Activated naive CD8-positive, alpha-beta T cell treated with anti-CD3 and anti-CD28 coated beads for 36 hours (primary cell): ENCODE measurements around the gene NOL9. TPM values are rescaled to one million over a fixed set of nuclear protein-coding genes. Genes with fewer than 3 reads are reported as not detected.
"Not testable (repeated sequence)": the region's sequence is repeated elsewhere in the genome, so short reads cannot be mapped to it uniquely, and the experiment has no call there.

Source experiments
- DNase-seq: peaks from one replicate; pipeline ENCODE4 v3.0.0; 2021
- H3K27ac Mint-ChIP-seq: one replicate; pipeline ENCODE4 v1.8.0; 2022; ENCODE audit warnings: mild to moderate bottlenecking, moderate library complexity, mixed read lengths
- H3K27me3 Mint-ChIP-seq: one replicate; pipeline ENCODE4 v1.8.0; 2022; ENCODE audit warnings: mild to moderate bottlenecking, mixed read lengths
- H3K36me3 Mint-ChIP-seq: one replicate; pipeline ENCODE4 v1.8.0; 2021; ENCODE audit warnings: mild to moderate bottlenecking, mixed read lengths
- H3K4me1 Mint-ChIP-seq: one replicate; pipeline ENCODE4 v1.8.0; 2021; ENCODE audit warnings: mixed read lengths
- H3K4me3 Mint-ChIP-seq: one replicate; pipeline ENCODE4 v1.8.0; 2022; ENCODE audit warnings: mild to moderate bottlenecking, moderate library complexity, mixed read lengths
- H3K9me3 Mint-ChIP-seq: one replicate; pipeline ENCODE4 v1.8.0; 2022; ENCODE audit warnings: mixed read lengths
- total RNA-seq, 2 experiments: library from RNA; stranded (reverse); gene quantifications; one replicate each; pipeline ENCODE4 v1.2.3, GENCODE V29; 2021

The NOL9 gene
- total RNA-seq, 2 experiments from 2014 or later: 54.1 to 55.1 TPM

GRCh38 chr1:6570100-6570499 lies 15.8 kb upstream of the NOL9 start:
- DNase-seq: no peak
- Mint-ChIP-seq H3K27me3 (peaks cover 3% of the 10 kb centered on the region), H3K36me3 (no peaks in the 10 kb centered on the region), H3K27ac (no peak overlapping the region), H3K4me3 (no peak overlapping the region), H3K4me1 (peaks cover 2% of the 10 kb centered on the region), H3K9me3 (no peaks in the 10 kb centered on the region)

GRCh38 chr1:6569033-6569432 lies 14.7 kb upstream of the NOL9 start:
- no peaks in the 10 kb centered on the region for H3K36me3 Mint-ChIP-seq
- no peak overlapping the region for H3K27ac Mint-ChIP-seq
- no peak for DNase-seq
- H3K27me3 Mint-ChIP-seq: peaks cover 3% of the 10 kb centered on the region
- H3K4me3 Mint-ChIP-seq: no peak overlapping the region
- H3K4me1 Mint-ChIP-seq: peaks cover 2% of the 10 kb centered on the region
- H3K9me3 Mint-ChIP-seq: no peaks in the 10 kb centered on the region

GRCh38 chr1:6560267-6560666 lies 6.0 kb upstream of the NOL9 start:
- Mint-ChIP-seq H3K27me3 (no peaks in the 10 kb centered on the region), H3K4me1 (no peaks in the 10 kb centered on the region), H3K36me3 (no peaks in the 10 kb centered on the region), H3K27ac (no peak overlapping the region), H3K4me3 (no peak overlapping the region), H3K9me3 (no peaks in the 10 kb centered on the region)
- DNase-seq: no peak

- not testable (repeated sequence) for DNase-seq, H3K27ac Mint-ChIP-seq, H3K4me3 Mint-ChIP-seq, H3K4me1 Mint-ChIP-seq, H3K27me3 Mint-ChIP-seq, H3K36me3 Mint-ChIP-seq, H3K9me3 Mint-ChIP-seq
Measured at GRCh38 chr1:6559161-6559560, 4.8 kb upstream of the NOL9 start.

GRCh38 chr1:6557597-6557996 lies 3.3 kb upstream of the NOL9 start:
- H3K9me3 Mint-ChIP-seq: no peaks in the 10 kb centered on the region
- H3K27me3 Mint-ChIP-seq: no peaks in the 10 kb centered on the region
- H3K27ac Mint-ChIP-seq: no peak overlapping the region
- H3K4me1 Mint-ChIP-seq: peaks cover 11% of the 10 kb centered on the region
- peaks cover 4% of the 10 kb centered on the region for H3K36me3 Mint-ChIP-seq
- H3K4me3 Mint-ChIP-seq: no peak overlapping the region
- no peak for DNase-seq

GRCh38 chr1:6554907-6555778 lies 830 bp upstream of the NOL9 start, which contains the start of gene TAS1R1:
TSS of gene TAS1R1 (plus strand) at chr1:6555307. CDS start at chr1:6555374, 67 bp downstream.
- H3K27me3 Mint-ChIP-seq: no peaks in the 10 kb centered on the region
- H3K36me3 Mint-ChIP-seq: peaks cover 4% of the 10 kb centered on the region
- no peak for DNase-seq
- H3K9me3 Mint-ChIP-seq: no peaks in the 10 kb centered on the region
- H3K4me1 Mint-ChIP-seq: peaks cover 15% of the 10 kb centered on the region
- peak within 1 kb of the TSS; percentile 87 for H3K4me3 Mint-ChIP-seq
- H3K27ac Mint-ChIP-seq: no peak within 1 kb of the TSS

GRCh38 chr1:6547301-6547700 lies 7.0 kb downstream of the NOL9 start:
- peaks cover 38% of the 10 kb centered on the region for H3K36me3 Mint-ChIP-seq

GRCh38 chr1:6546326-6546725 lies 8.0 kb downstream of the NOL9 start:
- no peak for DNase-seq
- Mint-ChIP-seq H3K9me3 (no peaks in the 10 kb centered on the region), H3K4me3 (peak overlapping the region; percentile 6), H3K27ac (peak overlapping the region; percentile 64), H3K27me3 (no peaks in the 10 kb centered on the region), H3K36me3 (peaks cover 38% of the 10 kb centered on the region), H3K4me1 (peaks cover 30% of the 10 kb centered on the region)

More at GRCh38 chr1:6547301-6547700, 7.0 kb downstream of the NOL9 start:
- Mint-ChIP-seq H3K4me1 (peaks cover 33% of the 10 kb centered on the region), H3K27me3 (no peaks in the 10 kb centered on the region), H3K9me3 (no peaks in the 10 kb centered on the region), H3K4me3 (no peak overlapping the region), H3K27ac (peak overlapping the region; percentile 64)
- DNase-seq: no peak

- H3K9me3 Mint-ChIP-seq: no peaks in the 10 kb centered on the region
- peaks cover 38% of the 10 kb centered on the region for H3K36me3 Mint-ChIP-seq
- no peak overlapping the region for H3K4me3 Mint-ChIP-seq
- DNase-seq: no peak
- no peaks in the 10 kb centered on the region for H3K27me3 Mint-ChIP-seq
- H3K27ac Mint-ChIP-seq: peak overlapping the region; percentile 75
- peaks cover 30% of the 10 kb centered on the region for H3K4me1 Mint-ChIP-seq
Measured at GRCh38 chr1:6545276-6546112, 8.8 kb downstream of the NOL9 start.

- Mint-ChIP-seq H3K36me3 (peaks cover 38% of the 10 kb centered on the region), H3K4me3 (no peak overlapping the region)
Measured at GRCh38 chr1:6544831-6545230, 9.5 kb downstream of the NOL9 start.

GRCh38 chr1:6538956-6539355 lies 15.4 kb downstream of the NOL9 start:
- no peak for DNase-seq
- H3K36me3 Mint-ChIP-seq: peaks cover 8% of the 10 kb centered on the region
- H3K27ac Mint-ChIP-seq: no peak overlapping the region
- H3K27me3 Mint-ChIP-seq: no peaks in the 10 kb centered on the region
- no peaks in the 10 kb centered on the region for H3K4me1 Mint-ChIP-seq
- no peak overlapping the region for H3K4me3 Mint-ChIP-seq
- H3K9me3 Mint-ChIP-seq: no peaks in the 10 kb centered on the region

More at GRCh38 chr1:6544831-6545230, 9.5 kb downstream of the NOL9 start:
- no peaks in the 10 kb centered on the region for H3K9me3 Mint-ChIP-seq
- no peak for DNase-seq
- H3K4me1 Mint-ChIP-seq: peaks cover 30% of the 10 kb centered on the region
- H3K27ac Mint-ChIP-seq: peak overlapping the region; percentile 75
- no peaks in the 10 kb centered on the region for H3K27me3 Mint-ChIP-seq

- Mint-ChIP-seq H3K27me3 (no peaks in the 10 kb centered on the region), H3K9me3 (no peaks in the 10 kb centered on the region), H3K27ac (no peak overlapping the region), H3K4me1 (no peaks in the 10 kb centered on the region), H3K36me3 (peaks cover 12% of the 10 kb centered on the region), H3K4me3 (no peak overlapping the region)
- DNase-seq: no peak
Measured at GRCh38 chr1:6536291-6536690, 18.0 kb downstream of the NOL9 start.

- H3K27ac Mint-ChIP-seq: no peak overlapping the region
- H3K36me3 Mint-ChIP-seq: peaks cover 15% of the 10 kb centered on the region
- H3K27me3 Mint-ChIP-seq: no peaks in the 10 kb centered on the region
- H3K4me1 Mint-ChIP-seq: no peaks in the 10 kb centered on the region
- H3K9me3 Mint-ChIP-seq: no peaks in the 10 kb centered on the region
- no peak for DNase-seq
- no peak overlapping the region for H3K4me3 Mint-ChIP-seq
Measured at GRCh38 chr1:6535214-6535613, 19.1 kb downstream of the NOL9 start.

- Mint-ChIP-seq H3K9me3 (no peaks in the 10 kb centered on the region), H3K4me1 (no peaks in the 10 kb centered on the region), H3K27ac (no peak overlapping the region), H3K36me3 (peaks cover 13% of the 10 kb centered on the region), H3K27me3 (no peaks in the 10 kb centered on the region), H3K4me3 (no peak overlapping the region)
- DNase-seq: no peak
Measured at GRCh38 chr1:6534248-6534822, 20.0 kb downstream of the NOL9 start.

- Mint-ChIP-seq H3K9me3 (no peaks in the 10 kb centered on the region), H3K36me3 (peaks cover 20% of the 10 kb centered on the region), H3K4me3 (no peak overlapping the region), H3K27me3 (no peaks in the 10 kb centered on the region), H3K27ac (no peak overlapping the region), H3K4me1 (no peaks in the 10 kb centered on the region)
- DNase-seq: no peak
Measured at GRCh38 chr1:6531996-6532395, 22.3 kb downstream of the NOL9 start.
